K562 (cell line): Measurements from ENCODE around the gene GP1BB. TPM values are rescaled to one million over a fixed set of nuclear protein-coding genes. Genes with fewer than 3 reads are reported as not detected.

Source experiments
- ARID2 ChIP-seq: fragments of 450-650 bp; IDR thresholded peaks from 2 replicates; pipeline ENCODE4 v1.6.1; 2017; ENCODE audit warnings: antibody characterized with exemption, mild to moderate bottlenecking
- BDP1 ChIP-seq: IDR thresholded peaks from 3 replicates; pipeline ENCODE4 v1.6.1; 2011; ENCODE audit not compliant: insufficient read length, insufficient read depth
- BRD4 ChIP-seq: fragments of 200-600 bp; sonication (generic); IDR thresholded peaks from 2 replicates; pipeline ENCODE4 v1.6.1; 2017; ENCODE audit warnings: inconsistent platforms
- CHD1 ChIP-seq: fragments of 200-600 bp; sonication (generic); IDR thresholded peaks from one replicate; pipeline ENCODE4 v1.6.1; 2012; ENCODE audit warnings: mild to moderate bottlenecking, moderate library complexity, low read length, inconsistent platforms
- E2F6 ChIP-seq, 2 experiments: IDR thresholded peaks; 2 replicates each; pipeline ENCODE4 v1.6.1; 2011; ENCODE audit warnings: borderline replicate concordance in 1 of 2, control low read depth in 1 of 2, low read depth in 1 of 2, low read length in 1 of 2, mild to moderate bottlenecking in 1 of 2, mixed read lengths in 1 of 2, moderate library complexity in 1 of 2; ENCODE audit not compliant: insufficient read depth in 1 of 2, insufficient read length in 1 of 2, poor library complexity in 1 of 2, severe bottlenecking in 1 of 2; ENCODE audit errors: extremely low read depth in 1 of 2
- FOXA1 ChIP-seq: fragments of 450-650 bp; IDR thresholded peaks from 2 replicates; pipeline ENCODE4 v1.6.1; 2016; ENCODE audit warnings: mild to moderate bottlenecking, borderline replicate concordance
- GTF2E2 ChIP-seq: fragments of 200-800 bp; sonication (Bioruptor generic); IDR thresholded peaks from 2 replicates; pipeline ENCODE4 v1.6.1; 2016; ENCODE audit warnings: missing genetic modification characterization, missing compliant biosample characterization
- HDAC6 ChIP-seq: IDR thresholded peaks from 2 replicates; pipeline ENCODE4 v1.6.1; 2012; ENCODE audit warnings: low read depth, mild to moderate bottlenecking, control low read depth, inconsistent platforms, low read length, moderate library complexity
- KDM4B ChIP-seq, 2 experiments: fragments of 450-650 bp in 1 of 2; sonication (generic) in 1 of 2; IDR thresholded peaks; 2 replicates each; pipeline ENCODE4 v1.6.1; 2016 to 2017; ENCODE audit warnings: borderline replicate concordance in 2 of 2, antibody characterized with exemption in 1 of 2, low read depth in 1 of 2, mild to moderate bottlenecking in 1 of 2
- KLF13 ChIP-seq: fragments of 450-650 bp; IDR thresholded peaks from 2 replicates; pipeline ENCODE4 v1.6.1; 2016; ENCODE audit warnings: missing genetic modification characterization, low read depth, mild to moderate bottlenecking, missing compliant biosample characterization, moderate library complexity, borderline replicate concordance
- L3MBTL2 ChIP-seq: fragments of 450-650 bp; IDR thresholded peaks from 2 replicates; pipeline ENCODE4 v1.6.1; 2016; ENCODE audit warnings: mild to moderate bottlenecking, moderate library complexity
- MCM2 ChIP-seq: fragments of 450-650 bp; IDR thresholded peaks from 2 replicates; pipeline ENCODE4 v1.6.1; 2017; ENCODE audit warnings: low read depth, mild to moderate bottlenecking
- NFIX ChIP-seq: fragments of 250-450 bp; sonication (Bioruptor Pico); IDR thresholded peaks from 2 replicates; pipeline ENCODE4 v1.4.0; 2020; ENCODE audit warnings: low read depth, mild to moderate bottlenecking, moderate library complexity
- NR2C1 ChIP-seq, 2 experiments: fragments of 450-650 bp; IDR thresholded peaks; 2 replicates each; pipeline ENCODE4 v1.6.1; 2017; ENCODE audit warnings: mild to moderate bottlenecking in 2 of 2, antibody characterized with exemption in 1 of 2, inconsistent platforms in 1 of 2, missing compliant biosample characterization in 1 of 2, missing genetic modification characterization in 1 of 2
- PHF21A ChIP-seq: fragments of 450-650 bp; IDR thresholded peaks from 2 replicates; pipeline ENCODE4 v1.6.1; 2017; ENCODE audit warnings: low read depth, borderline replicate concordance
- PTTG1 ChIP-seq: fragments of 450-650 bp; IDR thresholded peaks from 2 replicates; pipeline ENCODE4 v1.6.1; 2016; ENCODE audit warnings: low read depth, mild to moderate bottlenecking, missing genetic modification characterization, missing compliant biosample characterization
- RBFOX2 ChIP-seq: fragments of 200-400 bp; formaldehyde crosslinking; IDR thresholded peaks from 2 replicates; pipeline ENCODE4 v1.6.1; 2017; ENCODE audit warnings: low read depth, mild to moderate bottlenecking, low read length, moderate library complexity
- RNF219 ChIP-seq: fragments of 250-450 bp; sonication (Bioruptor Pico); IDR thresholded peaks from 2 replicates; pipeline ENCODE4 v1.5.0; 2022; ENCODE audit warnings: mild to moderate bottlenecking
- ZNF174 ChIP-seq: fragments of 250-450 bp; sonication (Bioruptor Pico); IDR thresholded peaks from 2 replicates; pipeline ENCODE4 v1.4.0; 2020; ENCODE audit warnings: mild to moderate bottlenecking
- ZNF592 ChIP-seq: fragments of 450-650 bp; IDR thresholded peaks from 2 replicates; pipeline ENCODE4 v1.6.1; 2017; ENCODE audit warnings: antibody characterized with exemption, mild to moderate bottlenecking
- polyA plus RNA-seq, 8 experiments: library from polyadenylated mRNA; depleted of rRNA in 4 of 8; stranded (reverse) in 5 of 8; unstranded in 3 of 8; fragments of >200 nt; fragmentation: Nextera tagmentation in 2 of 8; fragmentation: Illumina TruSeq in 1 of 8; extraction: Ambion mirVana in 2 of 8; extraction: Trizol in 1 of 8; gene quantifications; 2 replicates each; pipeline versions ENCODE4 v1.2.1 to v1.2.3, GENCODE V29; 2011 to 2014; ENCODE audit warnings: inconsistent platforms in 1 of 8, missing spikeins in 1 of 8
- total RNA-seq, 7 experiments: library from RNA; depleted of rRNA in 6 of 7; stranded (reverse); fragments of >200 nt in 6 of 7; fragmentation: Illumina TruSeq in 2 of 7; extraction: Trizol in 2 of 7; gene quantifications; 2 replicates each; pipeline versions ENCODE4 v1.2.1 to v1.2.3, GENCODE V29; 2011 to 2021; ENCODE audit warnings: low replicate concordance in 1 of 7

Gene GP1BB
- total and polyA plus RNA-seq, 9 of the 15 experiments (the other 6 are each of a cell fraction or from before 2014, with no cell fraction given) = 0.69 to 162 (median 2.8) TPM

GRCh38 chr22:19718456-19719049, 4.8 kb upstream of the GP1BB start (continued):
- TF ChIP-seq RNF219 (CRISPR knock-in tag) (no peak), PTTG1 (no peak), NFIX (CRISPR knock-in tag) (no peak), KDM4B (IDR thresholded peaks at IDR 0.05; ENCODE audit: borderline replicate concordance in 2 of 2, low read depth in 1 of 2) (no peak), ARID2 (peak; percentile 60; the same call in 1 of the 2 replicates), FOXA1 (no peak), BRD4 (peak; percentile 99), RBFOX2 (peak; percentile 90), ZNF592 (no peak), KLF13 (peak; percentile 66), NR2C1 (IDR thresholded peaks at IDR 0.05) (no peak), NR2C1 (tag; IDR thresholded peaks at IDR 0.05) (no peak), CHD1 (peak; percentile 100), ZNF174 (CRISPR knock-in tag) (no peak), PHF21A (peak; percentile 50; the same call in 1 of the 2 replicates), MCM2 (no peak; the same call in 1 of the 2 replicates), E2F6 (IDR thresholded peaks at IDR 0.05; ENCODE audit: borderline replicate concordance in 1 of 2, extremely low read depth in 1 of 2, insufficient read depth in 1 of 2, insufficient read length in 1 of 2, low read depth in 1 of 2, low read length in 1 of 2, poor library complexity in 1 of 2, severe bottlenecking in 1 of 2) (peak in 1 of 2 experiments; percentile 79), L3MBTL2 (no peak), BDP1 (no peak), HDAC6 (0 out of 2 replicates have a peak, but pooled peaks have one; percentile 71), GTF2E2 (no peak)
